Upper lobe of left lung (tissue), 6 donors: Measurements from ENCODE around the gene FOXO6. TPM values are rescaled to one million over a fixed set of nuclear protein-coding genes. Genes with fewer than 3 reads are reported as not detected.

Source experiments
- ATAC-seq, 2 donors: fragments of 200-7000 bp; cut with Tn5 transposase; one replicate each; pipeline ENCODE4 v1.9.1; 2022; ENCODE audit warnings: mild to moderate bottlenecking in 2 of 2, moderate library complexity in 2 of 2; ENCODE audit not compliant: low FRiP score in 2 of 2
- DNase-seq, 2 donors: peaks; one replicate each; pipeline ENCODE4 v3.0.0-alpha.2; 2019 to 2020
- H3K27ac ChIP-seq, 4 donors: fragments of 200-600 bp; sonication (generic); one replicate each; pipeline ENCODE4 v1.5.1; 2016 to 2019
- H3K27me3 ChIP-seq, 4 donors: fragments of 200-600 bp; sonication (generic); one replicate each; pipeline ENCODE4 v1.5.1; 2017 to 2019
- H3K36me3 ChIP-seq, 4 donors: fragments of 200-600 bp; sonication (generic); one replicate each; pipeline ENCODE4 v1.5.1; 2016 to 2019
- H3K4me1 ChIP-seq, 4 donors: fragments of 200-600 bp; sonication (generic); one replicate each; pipeline ENCODE4 v1.5.1; 2018 to 2019
- H3K4me3 ChIP-seq, 4 donors: fragments of 200-600 bp; sonication (generic); one replicate each; pipeline ENCODE4 v1.5.1; 2017 to 2019; ENCODE audit warnings: mild to moderate bottlenecking in 2 of 4, moderate library complexity in 1 of 4
- H3K9me3 ChIP-seq, 4 donors: fragments of 200-600 bp; sonication (generic); one replicate each; pipeline ENCODE4 v1.5.1; 2018 to 2019
- EP300 ChIP-seq, 4 donors: sonication (generic); formaldehyde crosslinking; IDR thresholded peaks; one replicate each; pipeline ENCODE4 v1.5.1; 2017; ENCODE audit warnings: antibody characterized with exemption in 4 of 4, control low read depth in 2 of 4
- POLR2A ChIP-seq, 4 donors: fragments of 450-650 bp; IDR thresholded peaks; one replicate each; pipeline ENCODE4 v1.5.1; 2016 to 2017; ENCODE audit warnings: antibody characterized with exemption in 4 of 4, mild to moderate bottlenecking in 2 of 4
- POLR2AphosphoS5 ChIP-seq, 2 donors: sonication (generic); formaldehyde crosslinking; IDR thresholded peaks; one replicate each; pipeline ENCODE4 v1.5.1; 2017; ENCODE audit warnings: antibody characterized with exemption in 2 of 2
- WGBS, 2 donors: methylation state at CpG; one replicate each; pipeline ENCODE4 v1.1.5; 2017 to 2018; 5-methylcytosine and 5-hydroxymethylcytosine counted together
- total RNA-seq, 6 donors: library from RNA; depleted of rRNA in 4 of 6; stranded (reverse); fragments of >200 nt in 4 of 6; gene quantifications; one replicate each; pipeline versions ENCODE4 v1.1.0 to v1.2.1, GENCODE V29; 2016 to 2021
- TF ChIP-seq, protein P1 (sequence below), 6 experiments: fragments of 450-650 bp in 4 of 6; fragments of 200-600 bp in 2 of 6; sonication (generic) in 2 of 6; IDR thresholded peaks; one replicate each; pipeline ENCODE4 v1.5.1; 2016 to 2019; ENCODE audit warnings: antibody characterized with exemption in 6 of 6
- donor health status: DM: no; HTN: no; CAD: no; lungs with moderate emphysema.
- donor health status: DM: no; HTN: yes; CAD: no; lungs with severe emphysema.

Gene FOXO6
- total RNA-seq, 6 donors from 2014 or later, result 0.31 to 1.2 (median 0.79) TPM

DNA sequence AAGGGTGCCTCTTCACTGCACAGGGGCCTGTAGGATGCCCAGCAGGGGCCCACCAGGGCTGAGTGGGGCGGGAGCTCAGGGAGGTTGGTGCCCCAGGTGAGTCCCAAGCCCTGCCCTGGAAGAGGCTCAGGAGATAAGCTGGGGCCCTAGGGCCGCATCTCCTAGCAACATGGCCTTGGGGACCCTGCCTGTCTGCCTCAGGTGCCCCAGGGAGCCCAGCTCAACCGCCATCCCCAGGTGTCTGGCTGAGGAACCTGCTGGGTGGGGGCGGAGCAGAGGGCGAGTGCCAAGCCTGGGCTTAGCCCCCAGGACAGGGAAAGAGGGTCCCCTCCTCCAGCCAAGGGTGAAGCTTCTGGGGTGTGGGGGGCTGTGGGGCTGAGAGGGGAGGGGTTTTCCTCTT, 54.8 kb downstream of the FOXO6 start:
- no peaks in the 10 kb centered on the region for H3K36me3 ChIP-seq
- no peaks in the 10 kb centered on the region for H3K9me3 ChIP-seq
- no peak for TF ChIP-seq POLR2A (IDR thresholded peaks at IDR 0.05)
- 96 to 100% methylated on average over 2 to 4 of the region's 5 CpGs for WGBS, 2 donors
- no peak for DNase-seq
- H3K27me3 ChIP-seq, result no peaks in the 10 kb centered on the region
- no peak overlapping the region for H3K27ac ChIP-seq
- no peak for ATAC-seq
- peaks cover 3 to 16% (median 8%) of the 10 kb centered on the region in 4 donors for H3K4me1 ChIP-seq
- no peak overlapping the region for H3K4me3 ChIP-seq

- peak; percentile 60 to 87 for ATAC-seq
- WGBS, 2 donors, result 45 to 58% methylated on average over 14 to 17 of the region's 18 CpGs
These were observed 55.5 kb downstream of the FOXO6 start for GRCh38 chr1:41416552-41417334.

DNA sequence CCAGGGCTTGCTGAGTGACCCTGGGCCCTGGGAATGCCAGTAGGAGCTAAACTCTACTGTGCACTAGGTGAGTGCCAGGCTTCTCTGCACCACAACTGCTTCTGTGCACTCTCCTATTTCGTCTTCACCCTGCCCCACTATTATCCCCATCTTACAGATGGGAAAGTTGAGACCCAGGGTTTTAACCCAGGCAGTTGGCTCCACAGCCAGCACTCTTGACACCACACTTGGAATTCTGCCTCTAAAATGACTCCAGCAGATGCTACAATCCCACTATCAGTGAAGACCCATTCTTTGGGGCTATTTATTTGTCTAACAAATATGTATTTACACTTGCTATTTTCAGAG, 56.1 kb downstream of the FOXO6 start:
- WGBS, 2 donors, result 17 to 38% methylated on average over 1 of the region's 1 CpG
- Histone ChIP-seq H3K9me3 (no peaks in the 10 kb centered on the region), H3K36me3 (no peaks in the 10 kb centered on the region), H3K4me3 (no peak overlapping the region), H3K4me1 (peaks cover 3 to 16% (median 8%) of the 10 kb centered on the region in 4 donors), H3K27me3 (no peaks in the 10 kb centered on the region), H3K27ac (no peak overlapping the region)
- no peak for TF ChIP-seq EP300 (IDR thresholded peaks at IDR 0.05)
- TF ChIP-seq, protein P1, sequence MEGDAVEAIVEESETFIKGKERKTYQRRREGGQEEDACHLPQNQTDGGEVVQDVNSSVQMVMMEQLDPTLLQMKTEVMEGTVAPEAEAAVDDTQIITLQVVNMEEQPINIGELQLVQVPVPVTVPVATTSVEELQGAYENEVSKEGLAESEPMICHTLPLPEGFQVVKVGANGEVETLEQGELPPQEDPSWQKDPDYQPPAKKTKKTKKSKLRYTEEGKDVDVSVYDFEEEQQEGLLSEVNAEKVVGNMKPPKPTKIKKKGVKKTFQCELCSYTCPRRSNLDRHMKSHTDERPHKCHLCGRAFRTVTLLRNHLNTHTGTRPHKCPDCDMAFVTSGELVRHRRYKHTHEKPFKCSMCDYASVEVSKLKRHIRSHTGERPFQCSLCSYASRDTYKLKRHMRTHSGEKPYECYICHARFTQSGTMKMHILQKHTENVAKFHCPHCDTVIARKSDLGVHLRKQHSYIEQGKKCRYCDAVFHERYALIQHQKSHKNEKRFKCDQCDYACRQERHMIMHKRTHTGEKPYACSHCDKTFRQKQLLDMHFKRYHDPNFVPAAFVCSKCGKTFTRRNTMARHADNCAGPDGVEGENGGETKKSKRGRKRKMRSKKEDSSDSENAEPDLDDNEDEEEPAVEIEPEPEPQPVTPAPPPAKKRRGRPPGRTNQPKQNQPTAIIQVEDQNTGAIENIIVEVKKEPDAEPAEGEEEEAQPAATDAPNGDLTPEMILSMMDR (IDR thresholded peaks at IDR 0.05), result peak in 1 of 6 experiments; percentile 20
- DNase-seq, result no peak
- ATAC-seq, result no peak

More at GRCh38 chr1:41416552-41417334, 55.5 kb downstream of the FOXO6 start:
- no peak overlapping the region for H3K27ac ChIP-seq
- peak in 1 of 2 donors; percentile 66 for DNase-seq
- TF ChIP-seq, protein P1 (IDR thresholded peaks at IDR 0.05), result peak; percentile 87 to 96 (median 91)
- no peak for TF ChIP-seq POLR2AphosphoS5 (IDR thresholded peaks at IDR 0.05)
- no peak for TF ChIP-seq POLR2A (IDR thresholded peaks at IDR 0.05)
- no peak overlapping the region for H3K4me3 ChIP-seq
- no peaks in the 10 kb centered on the region for H3K36me3 ChIP-seq
- H3K27me3 ChIP-seq, result no peaks in the 10 kb centered on the region
- no peaks in the 10 kb centered on the region for H3K9me3 ChIP-seq
- peaks cover 3 to 16% (median 8%) of the 10 kb centered on the region in 4 donors for H3K4me1 ChIP-seq

- DNase-seq (no peak), ATAC-seq (peak in 1 of 2 donors; percentile 28)
- Histone ChIP-seq H3K27me3 (no peaks in the 10 kb centered on the region), H3K4me3 (no peak overlapping the region), H3K4me1 (peaks cover 3 to 16% (median 8%) of the 10 kb centered on the region in 4 donors), H3K36me3 (no peaks in the 10 kb centered on the region), H3K9me3 (no peaks in the 10 kb centered on the region), H3K27ac (no peak overlapping the region)
- WGBS, 2 donors, result 63 to 71% methylated on average over 6 of the region's 6 CpGs
- TF ChIP-seq POLR2AphosphoS5 (IDR thresholded peaks at IDR 0.05) (no peak), EP300 (IDR thresholded peaks at IDR 0.05) (no peak), POLR2A (IDR thresholded peaks at IDR 0.05) (no peak)
- TF ChIP-seq, protein P1 (IDR thresholded peaks at IDR 0.05), result no peak
These were observed 56.5 kb downstream of the FOXO6 start for GRCh38 chr1:41417746-41418145.

- Histone ChIP-seq H3K27me3 (no peaks in the 10 kb centered on the region), H3K4me3 (no peak overlapping the region), H3K4me1 (peaks cover 3 to 22% (median 13%) of the 10 kb centered on the region in 4 donors), H3K36me3 (no peaks in the 10 kb centered on the region), H3K27ac (peak overlapping the region in 2 of 4 donors; percentile 35 to 52), H3K9me3 (no peaks in the 10 kb centered on the region)
- DNase-seq, result peak; percentile 62 to 86
- WGBS, 2 donors, result 67 to 88% methylated on average over 6 to 12 of the region's 16 CpGs
- ATAC-seq, result peak; percentile 52 to 64
- TF ChIP-seq, protein P1 (IDR thresholded peaks at IDR 0.05), result no peak
- no peak for TF ChIP-seq EP300 (IDR thresholded peaks at IDR 0.05)
- no peak for TF ChIP-seq POLR2AphosphoS5 (IDR thresholded peaks at IDR 0.05)
- no peak for TF ChIP-seq POLR2A (IDR thresholded peaks at IDR 0.05)
These were observed 57.8 kb downstream of the FOXO6 start for GRCh38 chr1:41418857-41419583.
